ENCODE measurements around the gene NTMT2.

The NTMT2 gene

GRCh38 chr1:170175041-170175440 is 29.3 kb downstream of the NTMT2 start:
- Mint-ChIP-seq H3K9me3 (ENCODE audit: low read depth) (peaks cover 12% of the 10 kb centered on the region), H3K27ac (no peak overlapping the region), H3K4me3 (no peak overlapping the region), H3K4me1 (ENCODE audit: low read depth) (no peaks in the 10 kb centered on the region), H3K27me3 (no peaks in the 10 kb centered on the region), H3K36me3 (peaks cover 3% of the 10 kb centered on the region)

DNA sequence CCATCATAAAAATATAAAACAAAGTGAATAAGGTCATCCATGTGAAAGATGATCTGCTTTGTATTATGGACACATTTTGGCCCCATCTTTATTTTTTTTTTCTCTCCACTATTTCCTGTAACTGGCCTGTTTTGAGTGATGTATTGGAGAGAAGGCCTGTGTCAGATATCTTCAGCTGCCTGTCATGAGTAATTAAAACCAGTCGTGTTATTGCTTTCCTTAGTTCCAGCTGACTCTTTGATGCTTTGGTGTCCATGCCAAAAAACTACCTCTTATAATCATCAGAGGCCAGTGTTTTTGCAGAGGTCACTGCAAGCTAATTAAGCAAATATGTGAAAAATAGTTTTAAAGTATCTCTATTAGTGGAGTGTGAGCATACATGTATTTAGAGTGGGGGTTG is 29.7 kb downstream of the NTMT2 start:
- Mint-ChIP-seq H3K9me3 (ENCODE audit: low read depth) (peaks cover 12% of the 10 kb centered on the region), H3K4me1 (ENCODE audit: low read depth) (no peaks in the 10 kb centered on the region), H3K4me3 (no peak overlapping the region), H3K27ac (no peak overlapping the region), H3K36me3 (peaks cover 3% of the 10 kb centered on the region), H3K27me3 (no peaks in the 10 kb centered on the region)

DNA sequence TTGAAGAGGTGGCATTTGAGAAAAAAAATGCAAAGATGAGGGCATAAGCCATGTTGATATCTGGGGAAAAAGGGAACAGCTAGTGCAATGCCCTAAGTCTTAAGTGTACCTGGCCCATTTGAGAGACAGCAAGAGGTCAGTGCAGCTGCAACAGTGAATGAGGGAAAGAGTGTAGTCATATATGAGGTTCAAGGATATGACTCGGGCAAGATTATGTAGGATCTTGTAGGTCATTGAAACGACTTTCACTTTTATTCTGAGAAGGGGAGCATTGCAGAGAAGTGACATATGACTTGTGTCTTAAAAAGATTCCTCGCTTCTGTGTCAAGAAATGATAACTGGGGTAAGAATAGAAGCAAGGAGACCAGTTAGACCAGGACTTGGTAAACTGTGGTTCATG is 31.0 kb downstream of the NTMT2 start:
- H3K4me1 Mint-ChIP-seq (ENCODE audit: low read depth) = no peaks in the 10 kb centered on the region
- no peaks in the 10 kb centered on the region for H3K27me3 Mint-ChIP-seq
- H3K4me3 Mint-ChIP-seq = no peak overlapping the region
- H3K9me3 Mint-ChIP-seq (ENCODE audit: low read depth) = peaks cover 4% of the 10 kb centered on the region
- no peak overlapping the region for H3K27ac Mint-ChIP-seq
- H3K36me3 Mint-ChIP-seq = peaks cover 3% of the 10 kb centered on the region

DNA sequence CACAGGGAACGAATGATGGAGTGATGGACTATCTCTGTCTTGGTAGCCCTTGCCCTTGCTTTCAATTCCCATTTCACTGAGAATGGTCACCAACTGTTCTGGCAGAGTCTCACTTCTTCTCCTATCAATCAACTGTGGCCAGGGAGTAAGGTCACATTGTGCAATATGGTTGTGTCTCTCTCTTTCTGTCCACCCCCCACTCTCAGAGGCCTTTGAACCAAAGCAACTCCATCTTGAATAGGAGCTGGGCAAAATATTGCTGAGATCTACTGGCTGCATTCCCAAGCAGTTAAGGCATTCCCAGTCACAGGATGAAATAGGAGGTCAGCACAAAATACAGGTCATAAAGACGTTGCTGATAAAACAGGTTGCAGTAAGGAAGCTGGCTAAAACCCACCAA is 36.7 kb downstream of the NTMT2 start:
- no peaks in the 10 kb centered on the region for H3K36me3 Mint-ChIP-seq
- no peaks in the 10 kb centered on the region for H3K27me3 Mint-ChIP-seq
- no peak overlapping the region for H3K4me3 Mint-ChIP-seq
- H3K4me1 Mint-ChIP-seq (ENCODE audit: low read depth) = no peaks in the 10 kb centered on the region
- no peak overlapping the region for H3K27ac Mint-ChIP-seq
- H3K9me3 Mint-ChIP-seq (ENCODE audit: low read depth) = no peaks in the 10 kb centered on the region

DNA sequence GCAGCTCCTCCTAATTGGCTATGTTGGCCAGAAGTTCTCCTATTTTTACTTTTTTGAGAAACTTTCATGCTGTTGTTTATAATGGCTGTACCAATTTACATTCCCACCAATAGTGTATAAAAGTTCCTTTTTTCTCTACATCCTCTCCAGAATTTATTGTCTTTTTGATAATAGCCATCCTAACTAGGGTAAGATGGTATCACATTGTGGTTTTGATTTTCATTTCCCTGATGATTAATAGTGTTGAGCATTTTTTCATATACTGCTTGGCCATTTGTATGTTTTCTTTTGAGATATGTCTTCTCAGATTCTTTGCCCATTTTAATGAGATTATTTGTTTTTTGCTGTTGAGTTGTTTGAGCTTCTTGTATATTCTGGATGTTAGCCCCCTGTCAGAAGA is 46.8 kb downstream of the NTMT2 start:
- Mint-ChIP-seq H3K27me3 (peaks cover 8% of the 10 kb centered on the region), H3K4me1 (ENCODE audit: low read depth) (no peaks in the 10 kb centered on the region), H3K36me3 (no peaks in the 10 kb centered on the region), H3K4me3 (no peak overlapping the region), H3K9me3 (ENCODE audit: low read depth) (peaks cover 20% of the 10 kb centered on the region), H3K27ac (no peak overlapping the region)

GRCh38 chr1:170194451-170194850 is 48.7 kb downstream of the NTMT2 start:
- H3K27ac Mint-ChIP-seq = no peak overlapping the region
- no peaks in the 10 kb centered on the region for H3K36me3 Mint-ChIP-seq
- H3K9me3 Mint-ChIP-seq (ENCODE audit: low read depth) = peaks cover 12% of the 10 kb centered on the region
- peaks cover 10% of the 10 kb centered on the region for H3K27me3 Mint-ChIP-seq
- H3K4me3 Mint-ChIP-seq = no peak overlapping the region
- H3K4me1 Mint-ChIP-seq (ENCODE audit: low read depth) = no peaks in the 10 kb centered on the region

DNA sequence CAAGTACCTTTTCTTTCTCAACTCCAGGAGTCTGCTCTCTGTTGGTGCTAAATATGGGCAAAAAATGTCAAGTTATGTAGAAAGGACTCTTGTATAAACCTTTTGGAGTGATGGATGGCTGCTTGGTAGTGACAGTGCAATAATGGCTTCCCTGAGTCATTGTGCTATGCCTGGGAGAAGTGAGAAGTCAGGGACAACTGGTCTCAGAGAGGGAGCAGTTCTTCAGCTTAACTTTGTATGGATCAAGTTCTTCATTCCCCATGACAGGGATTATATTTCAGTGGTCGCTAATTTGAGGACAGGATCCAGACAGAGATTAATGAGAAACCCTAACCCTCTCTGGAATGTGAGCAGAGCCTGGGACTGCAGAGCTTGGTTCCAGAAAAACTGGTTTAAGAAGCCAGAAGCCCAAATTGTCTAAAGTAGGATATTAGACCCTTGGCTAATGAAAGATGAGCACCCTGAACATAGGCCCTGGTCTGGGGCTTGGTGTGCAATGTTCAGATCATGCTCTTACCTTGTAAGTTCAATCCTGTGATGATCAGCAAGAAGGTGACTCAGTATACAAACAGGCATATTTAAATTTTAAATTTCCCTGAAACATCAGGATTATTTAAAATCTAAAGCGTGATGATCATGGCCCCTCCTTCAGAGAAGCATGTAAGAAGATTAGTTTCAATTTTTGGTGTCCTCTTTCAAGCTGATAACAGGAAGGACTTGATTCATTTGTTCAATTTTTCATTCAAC is 50.9 kb downstream of the NTMT2 start:
- Mint-ChIP-seq H3K27ac (no peak overlapping the region), H3K36me3 (no peaks in the 10 kb centered on the region), H3K9me3 (ENCODE audit: low read depth) (no peaks in the 10 kb centered on the region), H3K4me3 (no peak overlapping the region), H3K27me3 (peaks cover 12% of the 10 kb centered on the region), H3K4me1 (ENCODE audit: low read depth) (no peaks in the 10 kb centered on the region)

GRCh38 chr1:170198090-170198489 is 52.3 kb downstream of the NTMT2 start:
- no peak overlapping the region for H3K27ac Mint-ChIP-seq
- no peaks in the 10 kb centered on the region for H3K9me3 Mint-ChIP-seq (ENCODE audit: low read depth)
- no peaks in the 10 kb centered on the region for H3K36me3 Mint-ChIP-seq
- H3K4me3 Mint-ChIP-seq = no peak overlapping the region
- H3K27me3 Mint-ChIP-seq = peaks cover 12% of the 10 kb centered on the region
- H3K4me1 Mint-ChIP-seq (ENCODE audit: low read depth) = no peaks in the 10 kb centered on the region

DNA sequence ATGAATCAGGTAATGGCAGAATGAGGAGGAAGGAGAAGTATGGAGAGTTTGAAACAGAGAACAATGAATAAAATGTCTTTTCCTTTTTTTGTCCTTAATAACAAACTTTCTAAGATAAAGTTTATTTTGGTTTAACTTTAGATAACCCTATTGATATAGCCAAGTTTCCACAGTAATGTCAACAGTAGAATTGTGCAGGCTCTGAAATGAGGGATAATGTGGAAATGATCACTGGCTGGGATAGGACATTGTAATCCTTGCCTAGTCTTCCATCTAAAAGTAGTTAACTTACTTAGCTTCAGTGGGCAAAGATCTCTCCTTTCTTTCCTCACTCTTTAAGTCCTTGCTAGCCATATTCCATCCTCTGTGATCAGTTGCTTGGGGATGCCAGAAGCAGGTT is 52.8 kb downstream of the NTMT2 start:
- H3K27me3 Mint-ChIP-seq = peaks cover 12% of the 10 kb centered on the region
- no peak overlapping the region for H3K4me3 Mint-ChIP-seq
- H3K36me3 Mint-ChIP-seq = no peaks in the 10 kb centered on the region
- H3K4me1 Mint-ChIP-seq (ENCODE audit: low read depth) = no peaks in the 10 kb centered on the region
- no peaks in the 10 kb centered on the region for H3K9me3 Mint-ChIP-seq (ENCODE audit: low read depth)
- no peak overlapping the region for H3K27ac Mint-ChIP-seq

DNA sequence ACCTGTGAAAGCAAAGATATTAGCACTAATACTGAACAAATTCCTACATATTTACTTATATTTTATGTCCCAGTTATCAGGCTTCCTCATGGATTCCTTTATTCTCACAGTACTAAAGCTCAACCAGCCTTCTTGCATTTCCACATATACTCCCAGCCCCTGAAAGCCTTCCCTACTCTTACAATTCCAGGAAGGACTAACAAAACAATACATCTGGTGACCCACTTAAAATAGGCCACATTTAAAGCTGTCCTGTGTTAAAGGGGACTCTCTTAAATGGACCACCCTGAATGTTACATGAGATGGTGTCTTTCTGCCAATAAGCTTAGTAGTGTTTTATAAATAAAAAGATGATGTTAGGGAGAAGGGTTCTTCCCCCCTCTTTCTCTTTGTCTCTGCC is 54.4 kb downstream of the NTMT2 start:
- Mint-ChIP-seq H3K4me3 (no peak overlapping the region), H3K27ac (no peak overlapping the region), H3K4me1 (ENCODE audit: low read depth) (no peaks in the 10 kb centered on the region), H3K36me3 (no peaks in the 10 kb centered on the region), H3K9me3 (ENCODE audit: low read depth) (no peaks in the 10 kb centered on the region), H3K27me3 (peaks cover 6% of the 10 kb centered on the region)

- no peaks in the 10 kb centered on the region for H3K36me3 Mint-ChIP-seq
- no peaks in the 10 kb centered on the region for H3K4me1 Mint-ChIP-seq (ENCODE audit: low read depth)
- peaks cover 6% of the 10 kb centered on the region for H3K27me3 Mint-ChIP-seq
- no peak overlapping the region for H3K4me3 Mint-ChIP-seq
- no peaks in the 10 kb centered on the region for H3K9me3 Mint-ChIP-seq (ENCODE audit: low read depth)
- no peak overlapping the region for H3K27ac Mint-ChIP-seq
Observed at GRCh38 chr1:170200621-170201397, 55.0 kb downstream of the NTMT2 start.

- Mint-ChIP-seq H3K9me3 (ENCODE audit: low read depth) (peaks cover 8% of the 10 kb centered on the region), H3K4me1 (ENCODE audit: low read depth) (no peaks in the 10 kb centered on the region), H3K27me3 (peaks cover 8% of the 10 kb centered on the region)
Observed at GRCh38 chr1:170203693-170204092, 57.9 kb downstream of the NTMT2 start.

GRCh38 chr1:170204121-170204520 is 58.4 kb downstream of the NTMT2 start:
- no peaks in the 10 kb centered on the region for H3K4me1 Mint-ChIP-seq (ENCODE audit: low read depth)
- peaks cover 6% of the 10 kb centered on the region for H3K36me3 Mint-ChIP-seq
- peaks cover 8% of the 10 kb centered on the region for H3K27me3 Mint-ChIP-seq
- H3K27ac Mint-ChIP-seq = no peak overlapping the region
- peaks cover 8% of the 10 kb centered on the region for H3K9me3 Mint-ChIP-seq (ENCODE audit: low read depth)
- H3K4me3 Mint-ChIP-seq = no peak overlapping the region

More at GRCh38 chr1:170203693-170204092, 57.9 kb downstream of the NTMT2 start:
- peaks cover 6% of the 10 kb centered on the region for H3K36me3 Mint-ChIP-seq
- H3K4me3 Mint-ChIP-seq = no peak overlapping the region
- H3K27ac Mint-ChIP-seq = no peak overlapping the region

- Mint-ChIP-seq H3K27ac (no peak overlapping the region), H3K4me3 (no peak overlapping the region), H3K36me3 (peaks cover 6% of the 10 kb centered on the region), H3K4me1 (ENCODE audit: low read depth) (no peaks in the 10 kb centered on the region), H3K9me3 (ENCODE audit: low read depth) (peaks cover 8% of the 10 kb centered on the region), H3K27me3 (peaks cover 5% of the 10 kb centered on the region)
Observed at GRCh38 chr1:170205301-170205700, 59.5 kb downstream of the NTMT2 start.

DNA sequence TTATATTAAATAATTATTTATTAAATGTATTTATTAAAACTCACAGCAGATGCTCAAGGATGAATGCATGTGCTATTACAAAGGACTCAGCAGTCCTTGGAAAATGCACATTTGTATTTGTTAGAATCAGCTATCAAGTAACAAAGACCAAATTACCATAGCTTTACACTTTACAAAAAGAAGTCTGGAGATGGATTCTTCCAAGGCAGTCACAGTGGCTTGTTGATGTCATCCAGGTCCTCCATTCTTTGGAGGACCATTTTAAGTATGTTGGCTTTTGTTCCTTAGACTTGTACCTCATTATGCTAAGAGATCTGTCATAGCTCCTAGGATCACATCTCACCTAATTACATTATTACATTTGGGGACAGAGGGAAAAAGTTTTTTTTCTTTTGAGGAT is 63.4 kb downstream of the NTMT2 start:
- H3K27me3 Mint-ChIP-seq = peaks cover 14% of the 10 kb centered on the region
- peaks cover 6% of the 10 kb centered on the region for H3K36me3 Mint-ChIP-seq
- H3K27ac Mint-ChIP-seq = no peak overlapping the region
- no peaks in the 10 kb centered on the region for H3K4me1 Mint-ChIP-seq (ENCODE audit: low read depth)
- H3K4me3 Mint-ChIP-seq = no peak overlapping the region
- H3K9me3 Mint-ChIP-seq (ENCODE audit: low read depth) = peaks cover 8% of the 10 kb centered on the region

Measured in activated naive CD8-positive, alpha-beta T cell (primary cell).